Duodenal mucosa (tissue), 2 donors: ENCODE measurements around the gene RMC1.
"Not testable (repeated sequence)": the region's sequence is repeated elsewhere in the genome, so short reads cannot be mapped to it uniquely, and the experiment has no call there.

ENCODE experiments used
- H3K27ac ChIP-seq: one replicate; pipeline ENCODE4 v1.7.0; 2013; ENCODE audit warnings: low read depth, low read length
- H3K27me3 ChIP-seq, 2 donors: one replicate each; pipeline ENCODE4 v1.7.0; 2013; ENCODE audit warnings: low read length in 2 of 2, control low read depth in 1 of 2; ENCODE audit not compliant: insufficient read depth in 2 of 2, control insufficient read depth in 1 of 2
- H3K36me3 ChIP-seq, 2 donors: one replicate each; pipeline ENCODE4 v1.7.0; 2013; ENCODE audit warnings: low read length in 2 of 2, control low read depth in 1 of 2; ENCODE audit not compliant: insufficient read depth in 2 of 2, control insufficient read depth in 1 of 2
- H3K4me1 ChIP-seq, 2 donors: one replicate each; pipeline ENCODE4 v1.7.0; 2013; ENCODE audit warnings: low read length in 2 of 2, control low read depth in 1 of 2; ENCODE audit not compliant: insufficient read depth in 2 of 2, control insufficient read depth in 1 of 2
- H3K4me3 ChIP-seq, 2 donors: one replicate each; pipeline ENCODE4 v1.7.0; 2013; ENCODE audit warnings: low read length in 2 of 2, low read depth in 1 of 2
- H3K9ac ChIP-seq, 2 donors: one replicate each; pipeline ENCODE4 v1.7.0; 2013; ENCODE audit warnings: low read length in 2 of 2, low read depth in 1 of 2
- H3K9me3 ChIP-seq, 2 donors: one replicate each; pipeline ENCODE4 v1.7.0; 2013; ENCODE audit warnings: low read length in 2 of 2, control low read depth in 1 of 2; ENCODE audit not compliant: control insufficient read depth in 1 of 2

The RMC1 gene

GRCh38 chr18:23550898-23551297 lies 47.6 kb downstream of the RMC1 start:
- H3K9me3 ChIP-seq = no peaks in the 10 kb centered on the region
- H3K4me3 ChIP-seq = no peak overlapping the region
- no peak overlapping the region for H3K9ac ChIP-seq
- H3K27ac ChIP-seq = no peak overlapping the region
- no peaks in the 10 kb centered on the region for H3K27me3 ChIP-seq
- H3K36me3 ChIP-seq = peaks cover 33 to 71% of the 10 kb centered on the region in 2 donors
- H3K4me1 ChIP-seq = no peaks in the 10 kb centered on the region

- no peaks in the 10 kb centered on the region for H3K27me3 ChIP-seq
- no peaks in the 10 kb centered on the region for H3K9me3 ChIP-seq
- H3K4me3 ChIP-seq = no peak overlapping the region
- H3K4me1 ChIP-seq = no peaks in the 10 kb centered on the region
- H3K27ac ChIP-seq = no peak overlapping the region
- no peak overlapping the region for H3K9ac ChIP-seq
- H3K36me3 ChIP-seq = peaks cover 44 to 73% of the 10 kb centered on the region in 2 donors
Observed at GRCh38 chr18:23551978-23552377, 48.7 kb downstream of the RMC1 start.

GRCh38 chr18:23552505-23552904 lies 49.2 kb downstream of the RMC1 start:
- Histone ChIP-seq H3K9ac (no peak overlapping the region), H3K9me3 (no peaks in the 10 kb centered on the region), H3K4me3 (no peak overlapping the region), H3K4me1 (no peaks in the 10 kb centered on the region), H3K27ac (no peak overlapping the region), H3K27me3 (no peaks in the 10 kb centered on the region), H3K36me3 (peaks cover 43 to 72% of the 10 kb centered on the region in 2 donors)

- H3K9ac ChIP-seq = no peak overlapping the region
- no peak overlapping the region for H3K4me3 ChIP-seq
- H3K4me1 ChIP-seq = no peaks in the 10 kb centered on the region
- H3K27ac ChIP-seq = no peak overlapping the region
- H3K36me3 ChIP-seq = peaks cover 44 to 77% of the 10 kb centered on the region in 2 donors
- H3K27me3 ChIP-seq = no peaks in the 10 kb centered on the region
- no peaks in the 10 kb centered on the region for H3K9me3 ChIP-seq
Observed at GRCh38 chr18:23553887-23554286, 50.6 kb downstream of the RMC1 start.

GRCh38 chr18:23556145-23556780 lies 53.0 kb downstream of the RMC1 start:
- H3K27ac ChIP-seq = no peak overlapping the region
- H3K9ac ChIP-seq = no peak overlapping the region
- no peak overlapping the region for H3K4me3 ChIP-seq
- H3K4me1 ChIP-seq = no peaks in the 10 kb centered on the region
- H3K27me3 ChIP-seq = no peaks in the 10 kb centered on the region
- H3K9me3 ChIP-seq = no peaks in the 10 kb centered on the region
- peaks cover 52 to 91% of the 10 kb centered on the region in 2 donors for H3K36me3 ChIP-seq

- not testable (repeated sequence) for H3K27me3 ChIP-seq, H3K27ac ChIP-seq, H3K9ac ChIP-seq, H3K4me1 ChIP-seq, H3K9me3 ChIP-seq, H3K4me3 ChIP-seq
- H3K36me3 ChIP-seq = peaks cover 47 to 86% of the 10 kb centered on the region in 2 donors
Observed at GRCh38 chr18:23557511-23557910, 54.2 kb downstream of the RMC1 start.

GRCh38 chr18:23560186-23560585 lies 56.9 kb downstream of the RMC1 start:
- Histone ChIP-seq H3K36me3 (peaks cover 34 to 79% of the 10 kb centered on the region in 2 donors), H3K27me3 (no peaks in the 10 kb centered on the region), H3K9ac (no peak overlapping the region), H3K9me3 (no peaks in the 10 kb centered on the region), H3K27ac (no peak overlapping the region), H3K4me1 (no peaks in the 10 kb centered on the region), H3K4me3 (no peak overlapping the region)

- no peak overlapping the region for H3K4me3 ChIP-seq
- no peaks in the 10 kb centered on the region for H3K27me3 ChIP-seq
- H3K9ac ChIP-seq = no peak overlapping the region
- no peak overlapping the region for H3K27ac ChIP-seq
- no peaks in the 10 kb centered on the region for H3K9me3 ChIP-seq
- H3K36me3 ChIP-seq = peaks cover 25 to 70% of the 10 kb centered on the region in 2 donors
- no peaks in the 10 kb centered on the region for H3K4me1 ChIP-seq
Observed at GRCh38 chr18:23563377-23564043, 60.2 kb downstream of the RMC1 start.

GRCh38 chr18:23565916-23566547 lies 62.7 kb downstream of the RMC1 start:
- H3K4me1 ChIP-seq = peaks cover 0 to 9% of the 10 kb centered on the region in 2 donors
- H3K9ac ChIP-seq = no peak overlapping the region
- peaks cover 17 to 56% of the 10 kb centered on the region in 2 donors for H3K36me3 ChIP-seq
- H3K27me3 ChIP-seq = no peaks in the 10 kb centered on the region
- no peaks in the 10 kb centered on the region for H3K9me3 ChIP-seq
- H3K27ac ChIP-seq = no peak overlapping the region
- no peak overlapping the region for H3K4me3 ChIP-seq

- Histone ChIP-seq H3K9me3 (no peaks in the 10 kb centered on the region), H3K36me3 (peaks cover 13 to 52% of the 10 kb centered on the region in 2 donors)
Observed at GRCh38 chr18:23567671-23568070, 64.4 kb downstream of the RMC1 start.

More at GRCh38 chr18:23567671-23568070, 64.4 kb downstream of the RMC1 start:
- H3K27me3 ChIP-seq = no peaks in the 10 kb centered on the region
- H3K27ac ChIP-seq = no peak overlapping the region
- H3K9ac ChIP-seq = no peak overlapping the region
- no peak overlapping the region for H3K4me3 ChIP-seq
- H3K4me1 ChIP-seq = peaks cover 0 to 9% of the 10 kb centered on the region in 2 donors
